Measurements from ENCODE around the gene SHKBP1. TPM values are rescaled to one million over a fixed set of nuclear protein-coding genes. Genes with fewer than 3 reads are reported as not detected.

Gene SHKBP1
- total and polyA plus RNA-seq, 2 donors (not counting 1 experiment from before 2014, with no cell fraction given) = 179 to 227 TPM

DNA sequence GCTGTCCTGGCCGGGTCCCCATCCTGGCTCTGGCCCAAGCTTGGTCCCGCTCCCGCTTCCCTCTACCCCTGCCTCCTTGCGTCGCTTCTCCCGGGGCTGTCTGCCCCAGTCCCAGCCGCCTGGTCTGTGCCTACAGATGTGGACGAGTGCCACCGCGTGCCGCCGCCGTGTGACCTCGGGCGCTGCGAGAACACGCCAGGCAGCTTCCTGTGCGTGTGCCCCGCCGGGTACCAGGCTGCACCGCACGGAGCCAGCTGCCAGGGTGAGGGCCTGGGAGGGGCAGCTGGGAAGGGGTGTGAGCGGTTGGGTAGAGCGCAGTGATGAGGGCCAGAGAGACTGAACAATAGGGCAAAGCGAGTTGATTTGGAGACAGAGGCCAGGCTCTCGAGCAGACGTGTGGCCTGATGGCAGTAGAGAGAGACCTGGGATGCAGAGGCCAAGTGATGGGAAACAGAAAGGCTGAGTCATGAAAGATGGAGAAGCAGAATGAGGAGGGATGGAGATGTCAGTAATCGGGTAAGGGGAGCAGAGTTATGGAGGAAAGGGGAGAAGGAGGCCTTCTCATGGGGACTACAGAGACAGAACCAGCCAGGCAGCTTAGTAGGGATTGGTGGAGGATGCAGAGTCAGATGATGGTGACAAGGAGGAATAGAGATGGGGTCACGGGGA lies 33.9 kb downstream of the SHKBP1 start:
- H3K4me3 Mint-ChIP-seq = peak overlapping the region; percentile 92
- Histone ChIP-seq H3K36me3 (replicated peaks in 1 of 2; ENCODE audit: control extremely low read depth in 1 of 2, control insufficient read depth in 1 of 2, extremely low read depth in 1 of 2, insufficient read depth in 2 of 2, low read length in 1 of 2) (no peaks in the 10 kb centered on the region), H4K20me1 (ENCODE audit: control insufficient read depth, insufficient read depth, low read length, poor library complexity, severe bottlenecking) (no peaks in the 10 kb centered on the region), H3K9ac (ENCODE audit: low read length) (peak overlapping the region; percentile 66), H3K27me3 (replicated peaks in 1 of 4; ENCODE audit: control extremely low read depth in 1 of 4, control insufficient read depth in 3 of 4, insufficient read depth in 4 of 4, low read length in 3 of 4) (no peaks in the 10 kb centered on the region), H3K4me1 (ENCODE audit: control insufficient read depth in 2 of 2, insufficient read depth in 2 of 2, low read length in 2 of 2) (peaks cover 34 to 54% of the 10 kb centered on the region in 2 donors), H3K4me2 (replicated peaks; ENCODE audit: low read depth, low read length, poor library complexity, severe bottlenecking) (peak overlapping the region; percentile 95), H2AFZ (ENCODE audit: insufficient read depth, low read depth, low read length, poor library complexity, severe bottlenecking) (peak overlapping the region; percentile 84), H3K9me3 (ENCODE audit: control extremely low read depth in 1 of 3, control insufficient read depth in 2 of 3, insufficient read depth in 1 of 3, low read length in 2 of 3) (peaks cover 0 to 13% (median 0%) of the 10 kb centered on the region in 3 donors), H3K4me3 (ENCODE audit: control extremely low read depth in 1 of 5, extremely low read depth in 1 of 5, insufficient read depth in 1 of 5, low read depth in 2 of 5, low read length in 4 of 5) (peak overlapping the region in 4 of 5 experiments; percentile 49 to 72 (median 62)), H3K27ac (ENCODE audit: low read length in 2 of 2) (peak overlapping the region; percentile 83 to 93), H3K79me2 (ENCODE audit: control insufficient read depth, insufficient read depth, low read length) (no peaks in the 10 kb centered on the region)
- H3K4me1 Mint-ChIP-seq = peaks cover 55% of the 10 kb centered on the region
- WGBS (ENCODE audit: insufficient coverage) = 10% methylated on average over 29 of the region's 29 CpGs
- ChIA-PET POLR2A (interaction anchor here (0.6 to 1.4 kb wide), 6 partner anchors 10 to 305 kb away, joined by 3 to 9 read pairs (median 4); partner anchors contain the start of gene LTBP4), CTCF (interaction anchor here (1.0 to 2.4 kb wide), 9 partner anchors 9 to 306 kb away, joined by 3 to 17 read pairs (median 4); partner anchors contain the start of gene LTBP4)
- intact Hi-C loops (cut with micrococcal nuclease) = loop anchor here (5.0 to 10.0 kb wide), 2 partner anchors 104 to 187 kb away; partner anchors contain the start of genes COQ8B, EGLN2 and ITPKC
- no peaks in the 10 kb centered on the region for H3K27me3 Mint-ChIP-seq
- H3K9me3 Mint-ChIP-seq (ENCODE audit: insufficient read depth) = no peaks in the 10 kb centered on the region
- H3K27ac Mint-ChIP-seq = peak overlapping the region; percentile 98
- TF ChIP-seq EZH2 (IDR thresholded peaks at IDR 0.05; ENCODE audit: borderline replicate concordance, insufficient read depth, low read depth, low read length, poor library complexity, severe bottlenecking) = no peak
- TF ChIP-seq, protein P1, sequence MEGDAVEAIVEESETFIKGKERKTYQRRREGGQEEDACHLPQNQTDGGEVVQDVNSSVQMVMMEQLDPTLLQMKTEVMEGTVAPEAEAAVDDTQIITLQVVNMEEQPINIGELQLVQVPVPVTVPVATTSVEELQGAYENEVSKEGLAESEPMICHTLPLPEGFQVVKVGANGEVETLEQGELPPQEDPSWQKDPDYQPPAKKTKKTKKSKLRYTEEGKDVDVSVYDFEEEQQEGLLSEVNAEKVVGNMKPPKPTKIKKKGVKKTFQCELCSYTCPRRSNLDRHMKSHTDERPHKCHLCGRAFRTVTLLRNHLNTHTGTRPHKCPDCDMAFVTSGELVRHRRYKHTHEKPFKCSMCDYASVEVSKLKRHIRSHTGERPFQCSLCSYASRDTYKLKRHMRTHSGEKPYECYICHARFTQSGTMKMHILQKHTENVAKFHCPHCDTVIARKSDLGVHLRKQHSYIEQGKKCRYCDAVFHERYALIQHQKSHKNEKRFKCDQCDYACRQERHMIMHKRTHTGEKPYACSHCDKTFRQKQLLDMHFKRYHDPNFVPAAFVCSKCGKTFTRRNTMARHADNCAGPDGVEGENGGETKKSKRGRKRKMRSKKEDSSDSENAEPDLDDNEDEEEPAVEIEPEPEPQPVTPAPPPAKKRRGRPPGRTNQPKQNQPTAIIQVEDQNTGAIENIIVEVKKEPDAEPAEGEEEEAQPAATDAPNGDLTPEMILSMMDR (IDR thresholded peaks at IDR 0.05) = no peak
- DNase-seq (peak; percentile 84), ATAC-seq (ENCODE audit: low read depth) (peak; percentile 9)

DNA sequence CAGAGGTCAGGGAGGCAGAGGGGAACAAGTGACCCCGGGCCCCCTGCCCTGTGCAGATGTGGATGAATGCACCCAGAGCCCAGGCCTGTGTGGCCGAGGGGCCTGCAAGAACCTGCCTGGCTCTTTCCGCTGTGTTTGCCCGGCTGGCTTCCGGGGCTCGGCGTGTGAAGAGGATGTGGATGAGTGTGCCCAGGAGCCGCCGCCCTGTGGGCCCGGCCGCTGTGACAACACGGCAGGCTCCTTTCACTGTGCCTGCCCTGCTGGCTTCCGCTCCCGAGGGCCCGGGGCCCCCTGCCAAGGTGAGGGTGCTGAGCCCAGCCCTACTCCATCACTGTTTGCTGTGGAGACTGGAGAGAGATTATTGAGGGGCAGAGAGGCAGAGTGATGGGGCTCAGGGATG lies 34.4 kb downstream of the SHKBP1 start:
- peaks cover 30 to 49% of the 10 kb centered on the region in 2 donors for H3K4me1 ChIP-seq (ENCODE audit: control insufficient read depth in 2 of 2, insufficient read depth in 2 of 2, low read length in 2 of 2)
- H3K9me3 ChIP-seq (ENCODE audit: control extremely low read depth in 1 of 3, control insufficient read depth in 2 of 3, insufficient read depth in 1 of 3, low read length in 2 of 3) = peaks cover 0 to 13% (median 0%) of the 10 kb centered on the region in 3 donors
- Mint-ChIP-seq H3K4me3 (peak overlapping the region; percentile 92), H3K4me1 (peaks cover 53% of the 10 kb centered on the region), H3K9me3 (ENCODE audit: insufficient read depth) (no peaks in the 10 kb centered on the region), H3K27me3 (no peaks in the 10 kb centered on the region), H3K27ac (peak overlapping the region; percentile 98)
- intact Hi-C loops (cut with micrococcal nuclease) = loop anchor here (5.0 to 10.0 kb wide), 2 partner anchors 104 to 186 kb away; partner anchors contain the start of genes COQ8B, EGLN2 and ITPKC
- H3K4me2 ChIP-seq (replicated peaks; ENCODE audit: low read depth, low read length, poor library complexity, severe bottlenecking) = no peak overlapping the region
- ATAC-seq (ENCODE audit: low read depth) (no peak), DNase-seq (peak; percentile 31)
- H3K9ac ChIP-seq (ENCODE audit: low read length) = no peak overlapping the region
- no peaks in the 10 kb centered on the region for H4K20me1 ChIP-seq (ENCODE audit: control insufficient read depth, insufficient read depth, low read length, poor library complexity, severe bottlenecking)
- H3K79me2 ChIP-seq (ENCODE audit: control insufficient read depth, insufficient read depth, low read length) = no peaks in the 10 kb centered on the region
- ChIA-PET POLR2A (interaction anchor here (0.6 to 1.4 kb wide), 2 partner anchors 10 to 184 kb away, joined by 5 to 9 read pairs; partner anchors contain the start of gene LTBP4), CTCF (interaction anchor here (1.3 to 2.4 kb wide), 3 partner anchors 12 to 190 kb away, joined by 3 to 17 read pairs (median 15); partner anchors contain the start of gene LTBP4)
- no peak overlapping the region for H2AFZ ChIP-seq (ENCODE audit: insufficient read depth, low read depth, low read length, poor library complexity, severe bottlenecking)
- H3K4me3 ChIP-seq (ENCODE audit: control extremely low read depth in 1 of 5, extremely low read depth in 1 of 5, insufficient read depth in 1 of 5, low read depth in 2 of 5, low read length in 4 of 5) = no peak overlapping the region
- 99% methylated on average over 13 of the region's 15 CpGs for WGBS (ENCODE audit: insufficient coverage)
- TF ChIP-seq, protein P1 (IDR thresholded peaks at IDR 0.05) = no peak
- no peak for TF ChIP-seq EZH2 (IDR thresholded peaks at IDR 0.05; ENCODE audit: borderline replicate concordance, insufficient read depth, low read depth, low read length, poor library complexity, severe bottlenecking)
- H3K36me3 ChIP-seq (replicated peaks in 1 of 2; ENCODE audit: control extremely low read depth in 1 of 2, control insufficient read depth in 1 of 2, extremely low read depth in 1 of 2, insufficient read depth in 2 of 2, low read length in 1 of 2) = no peaks in the 10 kb centered on the region
- H3K27ac ChIP-seq (ENCODE audit: low read length in 2 of 2) = peak overlapping the region; percentile 83 to 93
- H3K27me3 ChIP-seq (replicated peaks in 1 of 4; ENCODE audit: control extremely low read depth in 1 of 4, control insufficient read depth in 3 of 4, insufficient read depth in 4 of 4, low read length in 3 of 4) = no peaks in the 10 kb centered on the region
